ENCODE measurements around the gene CCDC30. TPM values are rescaled to one million over a fixed set of nuclear protein-coding genes. Genes with fewer than 3 reads are reported as not detected.

The CCDC30 gene
- total RNA-seq, 4 donors from 2014 or later: 0.64 to 5.0 (median 2.0) TPM

- peaks cover 4% of the 10 kb centered on the region for H3K36me3 ChIP-seq
- H3K4me1 ChIP-seq: no peaks in the 10 kb centered on the region
- no peaks in the 10 kb centered on the region for H3K27me3 ChIP-seq
- no peak overlapping the region for H3K27ac ChIP-seq
- WGBS: 88% methylated on average over 2 of the region's 2 CpGs
- no peak overlapping the region for H3K4me3 ChIP-seq
- H3K9me3 ChIP-seq: no peaks in the 10 kb centered on the region
- TF ChIP-seq POLR2A (IDR thresholded peaks at IDR 0.05) (no peak), POLR2AphosphoS5 (IDR thresholded peaks at IDR 0.05) (no peak), EP300 (IDR thresholded peaks at IDR 0.05) (no peak), CTCF (IDR thresholded peaks at IDR 0.05) (no peak)
- no peak for DNase-seq (ENCODE audit: low spot score in 2 of 2)
Observed at GRCh38 chr1:42646056-42646455, 183.0 kb downstream of the CCDC30 start.

- DNase-seq (ENCODE audit: low spot score in 2 of 2): no peak
- Histone ChIP-seq H3K4me1 (peaks cover 20% of the 10 kb centered on the region), H3K27ac (no peak overlapping the region), H3K4me3 (peak overlapping the region; percentile 94), H3K9me3 (no peaks in the 10 kb centered on the region), H3K27me3 (no peaks in the 10 kb centered on the region), H3K36me3 (peaks cover 15% of the 10 kb centered on the region)
- 80% methylated on average over 5 of the region's 5 CpGs for WGBS
- no peak for TF ChIP-seq POLR2AphosphoS5 (IDR thresholded peaks at IDR 0.05)
- no peak for TF ChIP-seq EP300 (IDR thresholded peaks at IDR 0.05)
- TF ChIP-seq CTCF (IDR thresholded peaks at IDR 0.05): no peak
- TF ChIP-seq POLR2A (IDR thresholded peaks at IDR 0.05): no peak
Observed at GRCh38 chr1:42657201-42657600, 194.1 kb downstream of the CCDC30 start.

GRCh38 chr1:42657981-42658876 lies 195.1 kb downstream of the CCDC30 start, which contains the start of gene PPIH:
TSS of gene PPIH (plus strand) at chr1:42658423. CDS start at chr1:42658447, 24 bp downstream.
- H3K36me3 ChIP-seq: peaks cover 19% of the 10 kb centered on the region
- H3K4me3 ChIP-seq: peak within 1 kb of the TSS; percentile 94
- H3K9me3 ChIP-seq: no peaks in the 10 kb centered on the region
- peak; percentile 97 for DNase-seq (ENCODE audit: low spot score in 2 of 2)
- TF ChIP-seq POLR2AphosphoS5 (IDR thresholded peaks at IDR 0.05) (peak in 1 of 3 donors; percentile 73), CTCF (IDR thresholded peaks at IDR 0.05) (peak in 1 of 2 donors; percentile 34), POLR2A (IDR thresholded peaks at IDR 0.05) (no peak)
- H3K4me1 ChIP-seq: peaks cover 20% of the 10 kb centered on the region
- H3K27me3 ChIP-seq: no peaks in the 10 kb centered on the region
- WGBS: 0% methylated on average over 53 of the region's 53 CpGs
- peak within 1 kb of the TSS; percentile 85 for H3K27ac ChIP-seq

DNA sequence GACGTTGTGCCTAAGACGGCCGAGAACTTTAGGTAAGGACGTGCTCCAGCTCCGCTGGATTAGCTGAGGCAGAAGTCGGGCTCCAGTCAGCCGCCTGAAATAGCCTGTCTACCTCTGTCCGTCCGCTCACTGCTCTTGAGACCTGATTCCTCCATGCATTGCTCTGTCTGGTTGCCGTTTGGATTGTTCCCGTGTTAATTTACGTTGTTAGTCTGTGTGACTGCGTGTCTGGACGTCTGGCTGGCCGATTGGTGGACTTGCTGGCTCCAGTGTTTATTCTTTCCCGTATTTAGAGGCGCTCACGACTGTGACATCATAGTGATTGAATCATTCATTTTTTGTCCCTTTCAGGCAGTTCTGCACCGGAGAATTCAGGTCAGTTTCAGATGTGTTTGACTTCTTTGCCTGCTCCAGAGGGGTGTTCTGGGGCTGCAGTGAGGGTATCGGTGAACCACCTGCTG lies 195.8 kb downstream of the CCDC30 start:
- H3K4me1 ChIP-seq: peaks cover 20% of the 10 kb centered on the region
- peak overlapping the region; percentile 94 for H3K4me3 ChIP-seq
- no peaks in the 10 kb centered on the region for H3K27me3 ChIP-seq
- WGBS: 6% methylated on average over 19 of the region's 20 CpGs
- peaks cover 25% of the 10 kb centered on the region for H3K36me3 ChIP-seq
- TF ChIP-seq CTCF (IDR thresholded peaks at IDR 0.05) (no peak), EP300 (IDR thresholded peaks at IDR 0.05) (no peak), POLR2A (IDR thresholded peaks at IDR 0.05) (no peak), POLR2AphosphoS5 (IDR thresholded peaks at IDR 0.05) (no peak)
- DNase-seq (ENCODE audit: low spot score in 2 of 2): no peak
- no peaks in the 10 kb centered on the region for H3K9me3 ChIP-seq
- H3K27ac ChIP-seq: peak overlapping the region; percentile 85

DNA sequence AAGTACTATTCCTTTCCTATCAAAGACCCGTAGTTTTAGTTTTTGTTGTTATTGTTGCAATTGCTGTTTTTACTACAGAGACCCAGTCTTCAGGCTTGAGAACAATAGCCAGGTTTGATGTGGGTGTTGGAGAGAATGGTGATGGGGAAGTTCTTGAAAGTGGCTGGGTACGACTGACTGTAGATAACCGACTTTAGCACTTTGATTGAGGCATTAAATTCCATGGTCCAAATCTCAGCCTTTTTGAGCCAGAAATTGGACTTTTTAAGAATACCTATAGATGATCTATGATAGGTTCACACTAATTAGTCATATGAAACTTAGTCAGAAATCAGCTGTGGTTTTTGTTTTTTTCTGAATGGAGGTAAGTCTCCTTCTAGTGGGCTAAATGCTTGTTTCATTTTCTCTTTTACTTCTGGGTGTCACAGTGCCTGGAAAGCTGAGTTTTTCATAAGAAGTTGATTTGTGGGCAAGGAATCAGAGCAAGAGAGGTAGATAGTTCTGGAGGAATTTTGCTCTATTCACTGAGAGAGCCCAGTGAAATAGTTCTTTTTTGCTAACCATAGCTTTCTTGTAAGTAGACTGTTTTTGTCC lies 197.9 kb downstream of the CCDC30 start:
- WGBS: 91% methylated on average over 3 of the region's 3 CpGs

More for the DNA sequence above, 197.9 kb downstream of the CCDC30 start:
- Histone ChIP-seq H3K36me3 (peaks cover 46% of the 10 kb centered on the region), H3K27me3 (no peaks in the 10 kb centered on the region), H3K4me1 (peaks cover 20% of the 10 kb centered on the region), H3K4me3 (no peak overlapping the region), H3K27ac (no peak overlapping the region), H3K9me3 (no peaks in the 10 kb centered on the region)
- no peak for DNase-seq (ENCODE audit: low spot score in 2 of 2)
- no peak for TF ChIP-seq CTCF (IDR thresholded peaks at IDR 0.05)
- no peak for TF ChIP-seq POLR2AphosphoS5 (IDR thresholded peaks at IDR 0.05)
- TF ChIP-seq POLR2A (IDR thresholded peaks at IDR 0.05): no peak
- no peak for TF ChIP-seq EP300 (IDR thresholded peaks at IDR 0.05)
